NCI-H1930 (cell line): ENCODE measurements around the gene PTPRK.
"Not testable (repeated sequence)": the region's sequence is repeated elsewhere in the genome, so short reads cannot be mapped to it uniquely, and the experiment has no call there.

ENCODE experiments used
- DNase-seq, 2 experiments: peaks; one replicate each; lab custom pipeline; 2025; lab: John Stamatoyannopoulos, UW

PTPRK gene

GRCh38 chr6:128017288-128017687 lies 503.1 kb downstream of the PTPRK start:
- no peak for DNase-seq

GRCh38 chr6:128007658-128008057 lies 512.7 kb downstream of the PTPRK start:
- no peak for DNase-seq

GRCh38 chr6:128005009-128005408 lies 515.4 kb downstream of the PTPRK start:
- DNase-seq = no peak

- DNase-seq = no peak
Observed at GRCh38 chr6:128000363-128000762, 520.0 kb downstream of the PTPRK start.

- DNase-seq = no peak
Observed at GRCh38 chr6:127998985-127999384, 521.4 kb downstream of the PTPRK start.

GRCh38 chr6:127997496-127998164 lies 522.8 kb downstream of the PTPRK start:
- DNase-seq = no peak

GRCh38 chr6:127996925-127997324 lies 523.5 kb downstream of the PTPRK start:
- no peak for DNase-seq

GRCh38 chr6:127992144-127992543 lies 528.3 kb downstream of the PTPRK start:
- no peak for DNase-seq

- DNase-seq = no peak
Observed at GRCh38 chr6:127990074-127990473, 530.3 kb downstream of the PTPRK start.

- no peak for DNase-seq
Observed at GRCh38 chr6:127980996-127981395, 539.4 kb downstream of the PTPRK start.

- DNase-seq = not testable (repeated sequence)
Observed at GRCh38 chr6:127978185-127978584, 542.2 kb downstream of the PTPRK start.

GRCh38 chr6:127976796-127977195 lies 543.6 kb downstream of the PTPRK start:
- no peak for DNase-seq

- no peak for DNase-seq
Observed at GRCh38 chr6:127976111-127976510, 544.3 kb downstream of the PTPRK start.

GRCh38 chr6:127972815-127973214 lies 547.6 kb downstream of the PTPRK start:
- DNase-seq = no peak

- no peak for DNase-seq
Observed at GRCh38 chr6:127971945-127972391, 548.4 kb downstream of the PTPRK start.

- no peak for DNase-seq
Observed at GRCh38 chr6:127971386-127971785, 549.0 kb downstream of the PTPRK start.

GRCh38 chr6:127969701-127970100 lies 550.7 kb downstream of the PTPRK start:
- DNase-seq = no peak

GRCh38 chr6:127968394-127968793 lies 552.0 kb downstream of the PTPRK start:
- no peak for DNase-seq

GRCh38 chr6:127967708-127968107 lies 552.7 kb downstream of the PTPRK start:
- no peak for DNase-seq

GRCh38 chr6:127966616-127967015 lies 553.8 kb downstream of the PTPRK start:
- DNase-seq = no peak

- no peak for DNase-seq
Observed at GRCh38 chr6:127963495-127963894, 556.9 kb downstream of the PTPRK start.

- DNase-seq = no peak
Observed at GRCh38 chr6:127959869-127960268, 560.5 kb downstream of the PTPRK start.

GRCh38 chr6:127956956-127957355 lies 563.4 kb downstream of the PTPRK start:
- DNase-seq = no peak

GRCh38 chr6:127956260-127956888 lies 564.0 kb downstream of the PTPRK start:
- DNase-seq = no peak
